GM10847 (cell line): Measurements from ENCODE around the gene GIPC2.

Source experiments
- POLR2A ChIP-seq: IDR thresholded peaks from 2 replicates; pipeline ENCODE4 v1.6.1; 2011; ENCODE audit not compliant: insufficient read length; ENCODE audit errors: extremely low read depth

The GIPC2 gene

GRCh38 chr1:78029793-78030192 lies 16.0 kb upstream of the GIPC2 start:
- no peak for TF ChIP-seq POLR2A

DNA sequence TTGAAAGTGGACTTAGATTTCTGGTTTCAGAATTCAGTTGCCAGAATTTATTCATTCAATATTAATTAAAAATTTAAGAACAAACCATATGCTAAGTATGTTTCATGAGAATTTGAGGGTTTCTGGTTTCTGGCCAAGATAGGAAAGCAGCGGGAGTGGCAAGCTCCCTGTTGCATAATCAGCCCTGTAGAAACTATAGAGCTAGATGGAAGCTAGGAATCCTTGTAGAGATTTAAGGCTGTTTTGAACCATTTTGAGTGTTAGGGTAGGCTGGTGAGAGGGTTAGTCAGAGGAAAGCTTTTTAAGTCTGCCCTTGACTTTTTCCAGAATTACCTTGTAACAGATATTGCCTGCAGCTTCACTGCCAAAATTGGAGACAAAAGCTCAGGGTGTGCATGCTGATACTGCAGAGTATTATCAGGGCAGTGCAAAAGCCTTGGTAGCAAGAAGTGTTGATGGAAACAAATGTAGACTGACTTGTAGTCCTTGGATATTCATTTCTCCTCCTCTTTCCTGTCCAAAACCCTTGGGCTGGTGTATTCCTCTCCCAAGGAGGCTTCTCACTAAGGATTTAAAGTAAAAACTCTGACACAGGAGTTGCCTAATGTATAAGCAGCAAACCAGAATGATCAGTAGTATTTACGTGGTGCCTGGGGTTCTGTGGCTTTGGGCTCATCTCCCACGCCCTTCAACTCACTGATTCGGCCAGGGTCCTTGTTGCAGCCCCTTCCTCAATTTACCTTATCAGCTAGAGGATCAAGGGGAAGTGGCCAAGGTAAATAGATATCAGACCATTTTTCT lies 12.6 kb upstream of the GIPC2 start:
- TF ChIP-seq POLR2A: no peak

GRCh38 chr1:78033797-78034172 lies 12.0 kb upstream of the GIPC2 start:
- TF ChIP-seq POLR2A: no peak

DNA sequence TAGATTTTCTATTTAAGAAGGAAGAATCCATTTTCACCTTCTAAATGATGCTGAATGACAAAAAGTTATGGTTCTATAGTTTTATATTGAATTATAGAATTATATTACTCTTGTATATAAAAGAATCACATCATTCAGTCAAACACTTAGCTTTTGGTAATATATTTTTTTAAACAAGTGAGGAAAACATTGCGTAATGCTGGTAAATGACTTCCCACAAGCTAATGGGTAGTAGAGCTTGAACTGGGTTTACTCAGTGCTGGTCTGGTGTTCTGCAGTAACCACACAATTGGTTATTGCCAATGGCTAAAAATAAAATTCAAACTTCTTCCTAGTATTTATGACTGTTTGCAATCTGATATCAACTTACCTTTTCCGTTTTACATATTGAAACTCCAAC lies 10.6 kb upstream of the GIPC2 start:
- no peak for TF ChIP-seq POLR2A

DNA sequence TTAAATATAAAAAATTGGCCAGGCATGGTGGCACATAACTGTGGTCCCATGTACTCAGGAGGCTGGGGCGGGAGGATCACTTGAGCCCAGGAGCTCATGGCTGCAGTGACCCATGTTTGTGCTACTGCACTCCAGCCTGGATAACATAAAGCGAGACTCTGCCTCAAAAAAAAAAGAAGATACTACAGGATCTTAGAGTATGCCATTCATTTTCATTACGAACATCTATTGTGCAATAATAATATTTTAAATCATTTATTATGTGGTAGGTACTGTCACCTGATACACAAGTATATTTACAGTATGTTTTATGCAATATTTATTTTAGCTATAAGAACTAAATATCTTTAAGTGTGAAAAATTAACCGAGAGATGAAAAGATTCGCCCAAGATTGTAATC lies 9.3 kb upstream of the GIPC2 start:
- no peak for TF ChIP-seq POLR2A

DNA sequence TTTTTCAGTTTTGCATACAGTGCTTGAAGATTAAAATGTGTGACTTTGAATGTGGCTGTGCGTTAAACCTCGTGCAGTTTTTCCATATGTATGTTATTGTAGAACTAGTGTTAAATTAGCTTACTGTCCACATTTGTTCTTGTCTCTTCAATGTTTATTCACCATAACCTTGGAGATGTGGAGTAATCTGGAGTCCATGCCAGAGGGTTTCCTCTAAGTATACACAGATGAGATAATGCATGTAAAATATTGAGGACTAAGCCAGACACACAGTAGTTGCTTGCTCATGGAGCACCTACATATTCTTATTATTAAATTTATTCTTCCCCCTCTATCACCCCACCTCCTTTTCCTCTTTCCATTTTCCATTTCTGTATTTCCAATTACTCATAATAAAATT lies 7.7 kb upstream of the GIPC2 start:
- no peak for TF ChIP-seq POLR2A

GRCh38 chr1:78038491-78038939 lies 7.3 kb upstream of the GIPC2 start:
- TF ChIP-seq POLR2A: no peak

- TF ChIP-seq POLR2A: no peak
These were observed 5.2 kb upstream of the GIPC2 start for GRCh38 chr1:78040484-78041089.

GRCh38 chr1:78043436-78043835 lies 2.3 kb upstream of the GIPC2 start:
- no peak for TF ChIP-seq POLR2A

DNA sequence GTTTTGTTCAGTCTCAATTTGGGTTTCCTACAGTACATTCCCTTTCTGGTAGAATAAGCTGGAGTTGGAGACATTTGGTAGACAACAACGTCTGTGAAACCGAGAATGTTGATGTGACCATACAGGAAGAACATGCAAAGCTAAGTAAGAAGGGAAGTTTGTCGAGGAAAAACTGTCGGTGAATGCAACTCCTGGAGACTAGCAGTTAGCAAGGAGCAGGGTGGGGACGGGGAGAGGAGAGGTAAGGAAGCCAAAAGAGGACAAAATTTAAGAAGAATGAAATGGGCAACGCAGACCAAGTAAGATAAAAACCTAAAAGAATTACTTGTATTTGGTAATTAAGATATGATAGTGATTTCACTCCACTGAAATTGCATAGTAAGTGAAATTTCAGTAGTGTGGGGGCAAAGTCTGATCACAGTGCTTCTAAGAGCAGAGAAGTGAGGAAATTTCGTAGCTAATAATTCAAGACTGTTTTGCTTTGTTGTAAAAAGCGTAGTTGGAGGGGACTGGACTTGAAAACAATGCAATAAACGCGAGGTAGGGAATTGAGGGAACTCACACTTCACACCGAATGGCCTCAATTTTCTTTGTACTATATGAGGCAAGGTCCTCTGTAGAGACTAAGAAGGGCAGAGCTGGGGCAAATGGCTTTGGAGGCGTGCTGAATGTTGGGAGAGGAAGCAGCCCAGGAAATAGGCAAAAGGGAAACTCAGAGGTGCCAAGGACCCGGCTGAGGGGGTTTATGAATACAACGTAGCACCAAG lies 787 bp upstream of the GIPC2 start:
- no peak for TF ChIP-seq POLR2A

DNA sequence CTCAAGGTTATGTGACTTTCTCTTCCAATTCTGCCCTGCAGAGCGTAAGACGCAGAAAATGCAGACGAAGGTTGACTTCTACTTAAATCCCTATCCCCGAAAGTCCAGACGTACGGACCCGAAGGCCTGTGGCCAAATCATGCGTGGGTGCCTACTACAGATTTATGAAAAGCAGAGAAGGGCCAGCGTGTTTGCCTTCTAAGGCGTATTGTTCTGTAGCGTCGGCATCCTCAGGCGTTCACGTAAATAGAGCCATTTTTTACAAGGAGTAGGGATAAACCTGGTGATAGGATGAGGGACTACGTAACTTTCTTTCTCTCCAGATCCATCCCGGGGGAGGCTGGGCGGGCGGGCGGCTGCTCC lies 222 bp upstream of the GIPC2 start:
- TF ChIP-seq POLR2A: no peak

- TF ChIP-seq POLR2A: no peak
These were observed 1.3 kb downstream of the GIPC2 start for GRCh38 chr1:78047106-78047505.

DNA sequence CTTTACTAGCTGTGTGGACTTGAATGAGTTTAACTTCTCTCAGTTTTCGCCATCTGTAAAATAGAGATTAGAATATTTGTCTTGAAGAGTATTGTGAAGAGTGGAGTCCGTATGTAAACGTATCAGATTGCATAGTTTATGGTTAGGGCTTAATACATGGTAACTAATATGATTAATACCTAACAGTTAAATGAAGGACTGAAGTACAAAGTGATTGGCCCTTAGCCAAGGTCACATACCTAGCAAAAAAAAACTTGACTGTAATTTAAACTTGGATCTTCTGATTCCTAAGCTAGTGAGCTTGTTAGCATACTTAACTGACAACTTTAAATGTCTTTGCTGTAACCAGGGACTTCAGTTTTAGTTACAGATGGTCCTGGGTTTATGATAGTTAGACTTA lies 1.9 kb downstream of the GIPC2 start:
- TF ChIP-seq POLR2A: no peak

- no peak for TF ChIP-seq POLR2A
These were observed 2.7 kb downstream of the GIPC2 start for GRCh38 chr1:78048446-78048845.

GRCh38 chr1:78049396-78049795 lies 3.6 kb downstream of the GIPC2 start:
- TF ChIP-seq POLR2A: no peak

- TF ChIP-seq POLR2A: no peak
These were observed 5.2 kb downstream of the GIPC2 start for GRCh38 chr1:78051005-78051404.
